Coronary artery (tissue), 2 donors: ENCODE results near the gene TNRC18.

Source experiments
- DNase-seq: peaks from one replicate; pipeline ENCODE4 v3.0.0-alpha.2; 2017; ENCODE audit warnings: low spot score
- H3K27ac ChIP-seq, 2 donors: fragments of 200-600 bp; sonication (generic); one replicate each; pipeline ENCODE4 v1.5.1; 2016 to 2019
- H3K4me3 ChIP-seq: fragments of 200-600 bp; sonication (generic); 2 replicates; pipeline ENCODE4 v1.5.1; 2016; ENCODE audit warnings: mild to moderate bottlenecking, moderate library complexity
- CTCF ChIP-seq: fragments of 200-600 bp; sonication (generic); IDR thresholded peaks from one replicate; pipeline ENCODE4 v1.5.1; 2019; ENCODE audit warnings: antibody characterized with exemption

TNRC18 gene

DNA sequence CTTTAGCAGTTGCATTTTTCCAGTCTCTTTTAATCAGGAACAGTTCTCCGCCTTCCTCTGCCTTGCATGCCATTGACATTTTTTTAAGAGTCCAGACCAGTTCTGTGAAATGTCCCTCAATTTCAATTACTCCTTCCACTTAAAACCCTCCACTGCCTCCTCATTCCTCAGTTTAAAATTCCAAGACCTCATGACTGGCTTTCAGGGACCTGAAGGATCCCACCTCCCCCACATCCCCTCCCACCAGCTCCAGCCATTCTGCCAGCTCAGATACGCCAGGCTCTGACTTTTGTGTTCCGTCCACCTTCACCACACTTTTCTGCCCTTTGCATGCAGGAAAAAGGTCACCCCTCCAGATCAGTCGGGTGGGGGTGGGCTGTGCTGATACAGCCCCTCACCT is 8.7 kb downstream of the TNRC18 start:
- Histone ChIP-seq H3K4me3 (no peak overlapping the region), H3K27ac (peak overlapping the region in 1 of 2 donors; percentile 52)
- no peak for TF ChIP-seq CTCF
- no peak for DNase-seq

DNA sequence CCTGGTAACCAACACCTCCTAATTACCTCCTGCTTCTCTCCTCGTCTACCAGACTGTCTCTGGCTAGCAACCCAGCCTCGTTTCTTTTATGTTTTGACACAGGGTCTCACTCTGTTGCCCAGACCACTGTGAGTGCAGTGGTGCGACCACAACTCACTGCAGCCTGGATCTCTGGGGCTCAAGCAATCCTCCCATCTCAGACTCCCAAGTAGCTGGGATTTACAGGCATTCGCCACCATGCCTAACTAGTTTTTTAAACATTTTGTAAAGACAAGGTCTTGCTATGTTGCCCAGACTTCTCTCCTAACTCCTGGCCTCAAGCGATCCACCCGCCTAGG is 10.2 kb downstream of the TNRC18 start:
- H3K27ac ChIP-seq, result peak overlapping the region in 1 of 2 donors; percentile 70
- no peak for DNase-seq
- H3K4me3 ChIP-seq, result peak overlapping the region; percentile 26
- TF ChIP-seq CTCF, result no peak

GRCh38 chr7:5408777-5409176 is 14.9 kb downstream of the TNRC18 start:
- Histone ChIP-seq H3K4me3 (no peak overlapping the region), H3K27ac (peak overlapping the region in 1 of 2 donors; percentile 25)
- DNase-seq, result no peak
- no peak for TF ChIP-seq CTCF

- TF ChIP-seq CTCF, result no peak
- H3K27ac ChIP-seq, result peak overlapping the region; percentile 38 to 60
- no peak for DNase-seq
- H3K4me3 ChIP-seq, result peak overlapping the region; percentile 24
These were observed 16.4 kb downstream of the TNRC18 start for GRCh38 chr7:5406957-5407945.

DNA sequence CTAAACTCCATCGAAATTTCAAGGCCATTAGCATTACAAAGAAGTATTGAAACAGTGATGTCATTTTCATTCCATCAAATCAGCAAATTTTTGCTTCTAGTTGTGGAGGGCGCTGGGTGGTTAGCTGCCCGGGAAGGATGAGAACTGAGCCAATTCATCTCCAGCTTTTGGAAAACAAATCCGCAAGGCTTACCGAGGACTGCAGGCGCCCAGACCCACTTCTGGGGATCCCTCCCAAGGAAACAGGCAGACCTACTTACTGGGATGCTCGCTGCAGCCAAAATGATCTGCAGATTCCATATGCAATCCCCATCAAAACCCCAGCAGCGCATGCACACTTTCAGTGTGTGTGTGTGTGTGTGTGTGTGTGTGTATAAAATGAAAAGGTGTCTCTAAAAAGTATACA is 19.2 kb downstream of the TNRC18 start:
- TF ChIP-seq CTCF, result no peak
- Histone ChIP-seq H3K4me3 (no peak overlapping the region), H3K27ac (no peak overlapping the region)
- DNase-seq, result no peak

DNA sequence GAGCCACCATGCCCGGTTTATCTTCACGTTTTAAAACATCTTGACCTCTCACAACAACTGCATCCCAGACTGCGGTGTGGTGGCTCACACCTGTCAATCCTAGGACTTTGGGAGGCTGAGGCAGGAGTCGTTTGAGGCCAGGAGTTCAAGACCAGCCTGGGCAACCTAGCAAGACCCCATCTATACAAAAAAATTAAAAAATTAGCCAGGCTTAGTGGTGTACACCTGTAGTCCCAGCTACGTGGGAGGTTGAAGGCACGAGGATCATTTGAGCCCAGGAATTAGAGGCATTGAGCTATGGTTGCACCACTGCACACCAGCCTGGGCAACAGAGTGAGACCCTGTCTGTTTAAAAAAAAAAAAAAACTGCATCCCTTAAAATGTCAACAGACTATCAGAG is 20.2 kb downstream of the TNRC18 start:
- Histone ChIP-seq H3K27ac (no peak overlapping the region), H3K4me3 (no peak overlapping the region)
- no peak for TF ChIP-seq CTCF
- DNase-seq, result no peak

- Histone ChIP-seq H3K4me3 (peak overlapping the region; percentile 64), H3K27ac (peak overlapping the region; percentile 52 to 88)
- no peak for DNase-seq
- no peak for TF ChIP-seq CTCF
These were observed 25.9 kb downstream of the TNRC18 start for GRCh38 chr7:5397736-5398135.
